HCT116 (cell line): ENCODE measurements around the gene DNM3. TPM values are rescaled to one million over a fixed set of nuclear protein-coding genes. Genes with fewer than 3 reads are reported as not detected.

ENCODE experiments used
- ATAC-seq: fragments of 200-7000 bp; cut with Tn5 transposase; 2 replicates; pipeline ENCODE4 v1.9.1; 2020; ENCODE audit warnings: mild to moderate bottlenecking, moderate library complexity
- BruUV-seq: library from RNA; stranded (reverse); fragments of 400-500 nt; replicated peaks from 2 replicates; lab custom pipeline; 2021; lab: Mats Ljungman, UMichigan
- CTCF ChIA-PET: fragments of 300-600 bp; sonication (Branson Sonifier 250); formaldehyde crosslinking; loops from one replicate; lab custom pipeline; 2021; ENCODE audit warnings: antibody characterized with exemption; lab: Charles Lee
- POLR2A ChIA-PET: fragments of 300-600, 350-600 bp; sonication (Branson Sonifier 250); formaldehyde crosslinking; loops from one replicate; lab custom pipeline; 2021; ENCODE audit warnings: antibody characterized with exemption; lab: Charles Lee
- RAD21 ChIA-PET, 2 experiments: fragments of 300-600 bp; sonication (Branson Sonifier 250); formaldehyde crosslinking; loops; one replicate each; lab custom pipeline; 2023; ENCODE audit warnings: low total read pairs in 2 of 2; ENCODE audit not compliant: uncharacterized antibody in 2 of 2, unreplicated experiment in 2 of 2, low non-redundant PET in 1 of 2; lab: Charles Lee
- DNase-seq: peaks from one replicate; pipeline ENCODE4 v3.0.0-alpha.2; 2010; ENCODE audit warnings: low read depth, low spot score
- H2AFZ ChIP-seq: fragments of 200-600 bp; shearing (Covaris generic), sonication (generic); 2 replicates; pipeline ENCODE4 v1.6.1; 2017; ENCODE audit warnings: low read depth, mixed run types, mixed read lengths, antibody characterized with exemption, low read length; ENCODE audit not compliant: poor library complexity, severe bottlenecking
- H3K27ac ChIP-seq: 2 replicates; pipeline ENCODE4 v1.5.1; 2012; ENCODE audit warnings: low read depth, low read length
- H3K27me3 ChIP-seq: fragments of 200-600 bp; sonication (generic); 2 replicates; pipeline ENCODE4 v1.6.1; 2016; ENCODE audit warnings: mixed run types, low read length, mixed read lengths; ENCODE audit not compliant: insufficient read depth
- H3K36me3 ChIP-seq, 2 experiments: fragments of 200-500 bp in 1 of 2; fragments of 200-600 bp in 1 of 2; sonication (Bioruptor generic) in 1 of 2; sonication (generic) in 1 of 2; 2 replicates each; pipeline versions ENCODE4 v1.5.1 to v1.6.1; 2014 to 2016; ENCODE audit warnings: low read length in 2 of 2, inconsistent platforms in 1 of 2, mixed read lengths in 1 of 2, mixed run types in 1 of 2; ENCODE audit not compliant: insufficient read depth in 2 of 2, control insufficient read depth in 1 of 2
- H3K4me1 ChIP-seq, 2 experiments: fragments of 200-600 bp in 1 of 2; sonication (generic) in 1 of 2; 2 replicates each; pipeline versions ENCODE4 v1.5.1 to v1.6.1; 2012 to 2017; ENCODE audit warnings: low read length in 2 of 2, inconsistent platforms in 1 of 2, mild to moderate bottlenecking in 1 of 2, mixed read lengths in 1 of 2, mixed run types in 1 of 2, moderate library complexity in 1 of 2; ENCODE audit not compliant: insufficient read depth in 2 of 2, control insufficient read depth in 1 of 2
- H3K4me2 ChIP-seq: fragments of 200-600 bp; sonication (generic); 2 replicates; pipeline ENCODE4 v1.6.1; 2017; ENCODE audit warnings: mixed run types, low read length, mixed read lengths
- H3K4me3 ChIP-seq, 2 experiments: fragments of 200-600 bp in 1 of 2; sonication (generic) in 1 of 2; replicated peaks in 1 of 2; 2 replicates each; pipeline ENCODE4 v1.5.1; 2011 to 2016; ENCODE audit warnings: low read length in 2 of 2, control low read depth in 1 of 2, low read depth in 1 of 2, mild to moderate bottlenecking in 1 of 2, mixed read lengths in 1 of 2, mixed run types in 1 of 2
- H3K79me2 ChIP-seq: fragments of 200-600 bp; sonication (generic); 2 replicates; pipeline ENCODE4 v1.6.1; 2017; ENCODE audit warnings: mild to moderate bottlenecking, mixed run types, low read length, moderate library complexity, mixed read lengths; ENCODE audit not compliant: insufficient read depth
- H3K9ac ChIP-seq: fragments of 200-600 bp; sonication (generic); 2 replicates; pipeline ENCODE4 v1.6.1; 2016; ENCODE audit warnings: low read length, mixed read lengths
- H3K9me2 ChIP-seq: fragments of 200-600 bp; sonication (generic), shearing (Covaris generic); 2 replicates; pipeline ENCODE4 v1.6.1; 2017; ENCODE audit warnings: mixed run types, mild to moderate bottlenecking, moderate library complexity; ENCODE audit not compliant: insufficient read depth
- H3K9me3 ChIP-seq, 2 experiments: fragments of 200-500 bp in 1 of 2; fragments of 200-600 bp in 1 of 2; sonication (Bioruptor generic) in 1 of 2; sonication (generic) in 1 of 2; 2 replicates each; pipeline ENCODE4 v1.6.1; 2014 to 2017; ENCODE audit warnings: low read length in 2 of 2, mixed read lengths in 2 of 2, inconsistent platforms in 1 of 2, low read depth in 1 of 2, mild to moderate bottlenecking in 1 of 2, mixed run types in 1 of 2, moderate library complexity in 1 of 2; ENCODE audit not compliant: control insufficient read depth in 1 of 2, insufficient read depth in 1 of 2
- H4K20me1 ChIP-seq: fragments of 200-600 bp; sonication (generic), shearing (Covaris generic); 2 replicates; pipeline ENCODE4 v1.6.1; 2017; ENCODE audit warnings: mixed run types, mild to moderate bottlenecking, moderate library complexity; ENCODE audit not compliant: insufficient read depth
- CBX3 ChIP-seq: IDR thresholded peaks from 2 replicates; pipeline ENCODE4 v1.6.1; 2012; ENCODE audit warnings: low read depth
- CEBPB ChIP-seq: IDR thresholded peaks from 2 replicates; pipeline ENCODE4 v1.6.1; 2012; ENCODE audit warnings: low read depth
- EGR1 ChIP-seq: IDR thresholded peaks from 2 replicates; pipeline ENCODE4 v1.6.1; 2012; ENCODE audit warnings: low read depth
- ELF1 ChIP-seq: IDR thresholded peaks from 2 replicates; pipeline ENCODE4 v1.6.1; 2012; ENCODE audit warnings: low read depth, borderline replicate concordance
- EZH2 ChIP-seq: fragments of 200-600 bp; sonication (generic); IDR thresholded peaks from 2 replicates; pipeline ENCODE4 v1.6.1; 2017; ENCODE audit warnings: antibody characterized with exemption, mixed run types
- EZH2phosphoT487 ChIP-seq: fragments of 200-600 bp; IDR thresholded peaks from 2 replicates; pipeline ENCODE4 v1.6.1; 2018; ENCODE audit warnings: antibody characterized with exemption, borderline replicate concordance
- JUND ChIP-seq: IDR thresholded peaks from 2 replicates; pipeline ENCODE4 v1.6.1; 2012
- POLR2A ChIP-seq: IDR thresholded peaks from 2 replicates; pipeline ENCODE4 v1.7.0; 2011; ENCODE audit warnings: borderline replicate concordance; ENCODE audit not compliant: insufficient read depth, insufficient read length; ENCODE audit errors: extremely low read depth
- POLR2AphosphoS5 ChIP-seq: IDR thresholded peaks from 2 replicates; pipeline ENCODE4 v1.6.1; 2011; ENCODE audit warnings: mild to moderate bottlenecking, low read depth, low read length, moderate library complexity
- RAD21 ChIP-seq: IDR thresholded peaks from 2 replicates; pipeline ENCODE4 v1.6.1; 2012; ENCODE audit warnings: low read depth, mild to moderate bottlenecking
- SP1 ChIP-seq: IDR thresholded peaks from 2 replicates; pipeline ENCODE4 v1.6.1; 2012; ENCODE audit warnings: low read depth
- TCF7L2 ChIP-seq: IDR thresholded peaks from 2 replicates; pipeline ENCODE4 v1.7.0; 2011; ENCODE audit warnings: borderline replicate concordance, inconsistent platforms; ENCODE audit not compliant: insufficient read depth, insufficient read length; ENCODE audit errors: extremely low read depth
- YY1 ChIP-seq: IDR thresholded peaks from 2 replicates; pipeline ENCODE4 v1.6.1; 2011; ENCODE audit warnings: low read length, low read depth, moderate library complexity, mild to moderate bottlenecking; ENCODE audit not compliant: insufficient replicate concordance; ENCODE audit errors: extremely low read depth
- ZNF274 ChIP-seq: fragments of 200-500 bp; sonication (Bioruptor generic); IDR thresholded peaks from 2 replicates; pipeline ENCODE4 v1.6.1; 2014; ENCODE audit warnings: mild to moderate bottlenecking, low read depth, low read length, inconsistent platforms
- intact Hi-C: fragments of 100-400 bp; cut with micrococcal nuclease; formaldehyde crosslinking; loops from 2 replicates; pipeline ENCODE4 v1.10.0; 2022
- total RNA-seq: library from RNA; stranded (reverse); gene quantifications from one replicate; pipeline ENCODE4 v1.2.1, GENCODE V29; 2021; ENCODE audit not compliant: unreplicated experiment
- TF ChIP-seq, protein P1 (sequence below): IDR thresholded peaks from 2 replicates; pipeline ENCODE4 v1.6.1; 2011; ENCODE audit warnings: mild to moderate bottlenecking, low read length, moderate library complexity; ENCODE audit not compliant: insufficient replicate concordance; ENCODE audit errors: extremely low read depth
- TF ChIP-seq, protein P2 (sequence below): IDR thresholded peaks from 2 replicates; pipeline ENCODE4 v1.6.1; 2012
- TF ChIP-seq, protein P3 (sequence below), 3 experiments: fragments of 200-600 bp in 1 of 3; sonication (generic) in 1 of 3; IDR thresholded peaks in 2 of 3; conservative IDR thresholded peaks in 1 of 3; 2 replicates each; pipeline ENCODE4 v1.5.1; 2012 to 2017; ENCODE audit warnings: low read depth in 2 of 3, low read length in 2 of 3, antibody characterized with exemption in 1 of 3, borderline replicate concordance in 1 of 3, control low read depth in 1 of 3, mild to moderate bottlenecking in 1 of 3, mixed read lengths in 1 of 3, mixed run types in 1 of 3, moderate library complexity in 1 of 3; ENCODE audit not compliant: insufficient read depth in 1 of 3
- TF ChIP-seq, protein P4 (sequence below): IDR thresholded peaks from 2 replicates; pipeline ENCODE4 v1.6.1; 2012; ENCODE audit warnings: low read depth
- TF ChIP-seq, protein P5 (sequence below): IDR thresholded peaks from 2 replicates; pipeline ENCODE4 v1.6.1; 2012

DNM3 gene
- total RNA-seq, 1 experiment from 2014 or later = 3.1 TPM

DNA sequence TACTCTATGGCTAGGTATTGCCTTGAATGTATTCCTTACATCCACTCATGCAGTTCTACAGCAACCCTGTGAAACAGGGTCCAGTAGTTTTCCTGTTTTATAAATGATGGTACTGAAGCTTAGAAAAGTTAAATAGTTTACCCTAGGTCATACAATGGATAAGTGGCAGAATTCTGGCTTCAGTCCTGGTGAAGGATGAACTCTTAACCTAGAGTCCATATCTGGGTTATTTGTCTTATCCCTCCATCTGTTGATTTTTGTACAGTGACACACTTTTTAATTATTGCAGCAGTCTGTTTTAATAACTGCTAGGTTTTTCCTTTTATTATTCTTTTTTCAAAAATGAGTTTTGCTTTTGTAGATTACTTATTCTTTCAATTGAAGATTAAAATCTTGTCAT lies 263.9 kb downstream of the DNM3 start:
- CTCF ChIA-PET = no interaction called here
- no peak for DNase-seq
- no TSS peak for BruUV-seq

More for the DNA sequence above, 263.9 kb downstream of the DNM3 start:
- no peaks in the 10 kb centered on the region for H3K27me3 ChIP-seq
- H3K4me2 ChIP-seq = no peak overlapping the region
- no peaks in the 10 kb centered on the region for H3K36me3 ChIP-seq
- no peak overlapping the region for H3K9ac ChIP-seq
- TF ChIP-seq EZH2phosphoT487 (no peak), RAD21 (no peak), CEBPB (no peak), POLR2AphosphoS5 (no peak), JUND (no peak), TCF7L2 (no peak), POLR2A (no peak), ELF1 (no peak), EZH2 (no peak), EGR1 (no peak), SP1 (no peak), CBX3 (no peak), ZNF274 (no peak), YY1 (no peak)
- TF ChIP-seq, protein P1, sequence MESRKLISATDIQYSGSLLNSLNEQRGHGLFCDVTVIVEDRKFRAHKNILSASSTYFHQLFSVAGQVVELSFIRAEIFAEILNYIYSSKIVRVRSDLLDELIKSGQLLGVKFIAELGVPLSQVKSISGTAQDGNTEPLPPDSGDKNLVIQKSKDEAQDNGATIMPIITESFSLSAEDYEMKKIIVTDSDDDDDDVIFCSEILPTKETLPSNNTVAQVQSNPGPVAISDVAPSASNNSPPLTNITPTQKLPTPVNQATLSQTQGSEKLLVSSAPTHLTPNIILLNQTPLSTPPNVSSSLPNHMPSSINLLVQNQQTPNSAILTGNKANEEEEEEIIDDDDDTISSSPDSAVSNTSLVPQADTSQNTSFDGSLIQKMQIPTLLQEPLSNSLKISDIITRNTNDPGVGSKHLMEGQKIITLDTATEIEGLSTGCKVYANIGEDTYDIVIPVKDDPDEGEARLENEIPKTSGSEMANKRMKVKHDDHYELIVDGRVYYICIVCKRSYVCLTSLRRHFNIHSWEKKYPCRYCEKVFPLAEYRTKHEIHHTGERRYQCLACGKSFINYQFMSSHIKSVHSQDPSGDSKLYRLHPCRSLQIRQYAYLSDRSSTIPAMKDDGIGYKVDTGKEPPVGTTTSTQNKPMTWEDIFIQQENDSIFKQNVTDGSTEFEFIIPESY = no peak
- TF ChIP-seq, protein P2, sequence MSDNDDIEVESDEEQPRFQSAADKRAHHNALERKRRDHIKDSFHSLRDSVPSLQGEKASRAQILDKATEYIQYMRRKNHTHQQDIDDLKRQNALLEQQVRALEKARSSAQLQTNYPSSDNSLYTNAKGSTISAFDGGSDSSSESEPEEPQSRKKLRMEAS = no peak
- TF ChIP-seq, protein P3, sequence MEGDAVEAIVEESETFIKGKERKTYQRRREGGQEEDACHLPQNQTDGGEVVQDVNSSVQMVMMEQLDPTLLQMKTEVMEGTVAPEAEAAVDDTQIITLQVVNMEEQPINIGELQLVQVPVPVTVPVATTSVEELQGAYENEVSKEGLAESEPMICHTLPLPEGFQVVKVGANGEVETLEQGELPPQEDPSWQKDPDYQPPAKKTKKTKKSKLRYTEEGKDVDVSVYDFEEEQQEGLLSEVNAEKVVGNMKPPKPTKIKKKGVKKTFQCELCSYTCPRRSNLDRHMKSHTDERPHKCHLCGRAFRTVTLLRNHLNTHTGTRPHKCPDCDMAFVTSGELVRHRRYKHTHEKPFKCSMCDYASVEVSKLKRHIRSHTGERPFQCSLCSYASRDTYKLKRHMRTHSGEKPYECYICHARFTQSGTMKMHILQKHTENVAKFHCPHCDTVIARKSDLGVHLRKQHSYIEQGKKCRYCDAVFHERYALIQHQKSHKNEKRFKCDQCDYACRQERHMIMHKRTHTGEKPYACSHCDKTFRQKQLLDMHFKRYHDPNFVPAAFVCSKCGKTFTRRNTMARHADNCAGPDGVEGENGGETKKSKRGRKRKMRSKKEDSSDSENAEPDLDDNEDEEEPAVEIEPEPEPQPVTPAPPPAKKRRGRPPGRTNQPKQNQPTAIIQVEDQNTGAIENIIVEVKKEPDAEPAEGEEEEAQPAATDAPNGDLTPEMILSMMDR (IDR thresholded peaks at IDR 0.05 in 2 of 3, conservative IDR thresholded peaks at IDR 0.05 in 1 of 3; ENCODE audit: borderline replicate concordance in 1 of 3, insufficient read depth in 1 of 3, low read depth in 2 of 3, low read length in 2 of 3) = no peak
- TF ChIP-seq, protein P4, sequence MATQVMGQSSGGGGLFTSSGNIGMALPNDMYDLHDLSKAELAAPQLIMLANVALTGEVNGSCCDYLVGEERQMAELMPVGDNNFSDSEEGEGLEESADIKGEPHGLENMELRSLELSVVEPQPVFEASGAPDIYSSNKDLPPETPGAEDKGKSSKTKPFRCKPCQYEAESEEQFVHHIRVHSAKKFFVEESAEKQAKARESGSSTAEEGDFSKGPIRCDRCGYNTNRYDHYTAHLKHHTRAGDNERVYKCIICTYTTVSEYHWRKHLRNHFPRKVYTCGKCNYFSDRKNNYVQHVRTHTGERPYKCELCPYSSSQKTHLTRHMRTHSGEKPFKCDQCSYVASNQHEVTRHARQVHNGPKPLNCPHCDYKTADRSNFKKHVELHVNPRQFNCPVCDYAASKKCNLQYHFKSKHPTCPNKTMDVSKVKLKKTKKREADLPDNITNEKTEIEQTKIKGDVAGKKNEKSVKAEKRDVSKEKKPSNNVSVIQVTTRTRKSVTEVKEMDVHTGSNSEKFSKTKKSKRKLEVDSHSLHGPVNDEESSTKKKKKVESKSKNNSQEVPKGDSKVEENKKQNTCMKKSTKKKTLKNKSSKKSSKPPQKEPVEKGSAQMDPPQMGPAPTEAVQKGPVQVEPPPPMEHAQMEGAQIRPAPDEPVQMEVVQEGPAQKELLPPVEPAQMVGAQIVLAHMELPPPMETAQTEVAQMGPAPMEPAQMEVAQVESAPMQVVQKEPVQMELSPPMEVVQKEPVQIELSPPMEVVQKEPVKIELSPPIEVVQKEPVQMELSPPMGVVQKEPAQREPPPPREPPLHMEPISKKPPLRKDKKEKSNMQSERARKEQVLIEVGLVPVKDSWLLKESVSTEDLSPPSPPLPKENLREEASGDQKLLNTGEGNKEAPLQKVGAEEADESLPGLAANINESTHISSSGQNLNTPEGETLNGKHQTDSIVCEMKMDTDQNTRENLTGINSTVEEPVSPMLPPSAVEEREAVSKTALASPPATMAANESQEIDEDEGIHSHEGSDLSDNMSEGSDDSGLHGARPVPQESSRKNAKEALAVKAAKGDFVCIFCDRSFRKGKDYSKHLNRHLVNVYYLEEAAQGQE = no peak
- TF ChIP-seq, protein P5, sequence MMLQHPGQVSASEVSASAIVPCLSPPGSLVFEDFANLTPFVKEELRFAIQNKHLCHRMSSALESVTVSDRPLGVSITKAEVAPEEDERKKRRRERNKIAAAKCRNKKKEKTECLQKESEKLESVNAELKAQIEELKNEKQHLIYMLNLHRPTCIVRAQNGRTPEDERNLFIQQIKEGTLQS = no peak
- H4K20me1 ChIP-seq = no peaks in the 10 kb centered on the region
- no peaks in the 10 kb centered on the region for H3K79me2 ChIP-seq
- no peak overlapping the region for H3K4me3 ChIP-seq
- H2AFZ ChIP-seq = no peak overlapping the region
- no peaks in the 10 kb centered on the region for H3K9me2 ChIP-seq
- H3K27ac ChIP-seq = no peak overlapping the region
- H3K4me1 ChIP-seq = no peaks in the 10 kb centered on the region
- RAD21 ChIA-PET = no interaction called here
- no peaks in the 10 kb centered on the region for H3K9me3 ChIP-seq
- POLR2A ChIA-PET = no interaction called here
- no peak for ATAC-seq
- intact Hi-C loops = no loop called here
